Activated naive CD4-positive, alpha-beta T cell treated with anti-CD3 and anti-CD28 coated beads, Interleukin-2, amount 50 U/mL, for 72 hours (primary cell): ENCODE data around the gene AGRP. TPM values are rescaled to one million over a fixed set of nuclear protein-coding genes. Genes with fewer than 3 reads are reported as not detected.

Experiments used
- ATAC-seq, 2 donors: fragments of 150-1000 bp; cut with Tn5 transposase; 2 replicates each; pipeline ENCODE4 v1.10.0; 2021; ENCODE audit warnings: mild to moderate bottlenecking in 2 of 2, moderate library complexity in 2 of 2
- DNase-seq, 2 donors: peaks; one replicate each; pipeline ENCODE4 v3.0.0; 2021 to 2022; ENCODE audit warnings: low spot score in 2 of 2
- H3K27ac Mint-ChIP-seq, 2 donors: one replicate each; pipeline ENCODE4 v1.8.0; 2022; ENCODE audit warnings: mild to moderate bottlenecking in 2 of 2, mixed read lengths in 2 of 2
- H3K36me3 Mint-ChIP-seq, 2 donors: one replicate each; pipeline ENCODE4 v1.8.0; 2022; ENCODE audit warnings: mixed read lengths in 2 of 2
- H3K9me3 Mint-ChIP-seq, 2 donors: one replicate each; pipeline ENCODE4 v1.8.0; 2022; ENCODE audit warnings: mixed read lengths in 2 of 2
- total RNA-seq, 2 donors: library from RNA; stranded (reverse); gene quantifications; one replicate each; pipeline ENCODE4 v1.2.3, GENCODE V29; 2022

Gene AGRP
- total RNA-seq, 2 donors from 2014 or later, result 0.64 TPM; not detected in 1

DNA sequence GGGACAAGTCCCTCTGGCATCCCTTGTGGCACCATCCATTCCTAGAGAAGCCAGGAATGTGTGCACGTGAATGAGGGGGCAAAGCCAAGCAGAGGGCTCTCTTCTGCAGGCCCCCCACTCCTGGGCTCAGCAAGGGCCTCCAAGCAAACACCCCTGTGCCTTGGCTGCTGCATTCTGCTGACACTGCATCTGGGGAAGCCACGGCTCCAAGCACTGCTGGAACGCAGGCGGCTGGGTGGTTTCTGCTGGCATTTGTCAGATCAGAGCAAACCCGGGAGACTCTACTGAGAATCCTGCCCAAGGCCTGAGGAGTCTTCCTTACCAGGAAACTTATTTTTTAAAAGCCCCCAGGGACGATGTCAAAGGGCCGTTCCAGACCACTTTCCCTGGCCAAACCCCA is 25.7 kb downstream of the AGRP start:
- no peak for ATAC-seq
- Mint-ChIP-seq H3K36me3 (no peaks in the 10 kb centered on the region), H3K9me3 (no peaks in the 10 kb centered on the region), H3K27ac (peak overlapping the region in 1 of 2 donors; percentile 13)
- no peak for DNase-seq

DNA sequence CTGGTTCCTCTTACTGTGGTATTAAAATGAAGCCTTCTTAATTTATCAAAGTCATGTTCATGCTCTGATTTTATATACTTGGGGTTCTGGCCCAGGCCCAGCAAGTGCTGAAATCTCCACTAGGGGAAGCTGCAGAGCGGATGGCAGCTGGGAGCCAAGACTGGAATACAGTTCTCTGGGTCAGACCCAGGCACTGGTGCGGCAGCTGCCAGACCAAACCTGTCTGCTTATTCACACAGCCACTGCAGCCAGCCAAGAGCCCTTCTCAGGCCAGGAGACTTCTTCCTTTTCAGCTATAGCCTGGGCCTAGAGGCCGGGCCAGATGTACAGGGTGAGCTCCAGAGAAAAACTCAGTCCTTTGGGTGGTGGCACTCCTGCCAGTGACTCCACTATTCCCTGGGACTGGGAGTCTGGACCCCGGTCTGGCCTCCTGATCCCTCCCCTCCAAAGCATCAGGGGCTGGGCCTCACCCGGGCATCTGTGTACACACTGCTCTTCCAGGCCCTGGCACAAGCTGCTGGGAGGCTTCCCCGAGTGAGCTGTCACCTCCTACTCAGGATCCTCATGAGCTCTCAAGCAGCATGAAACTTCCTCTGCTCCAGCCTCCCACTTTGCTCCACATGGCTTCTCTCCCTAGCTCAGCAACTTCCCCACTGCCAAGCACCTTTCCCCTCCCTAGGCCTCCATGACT is 26.8 kb downstream of the AGRP start:
- DNase-seq, result no peak
- H3K27ac Mint-ChIP-seq, result peak overlapping the region; percentile 13 to 26
- ATAC-seq, result no peak
- no peaks in the 10 kb centered on the region for H3K36me3 Mint-ChIP-seq
- H3K9me3 Mint-ChIP-seq, result no peaks in the 10 kb centered on the region

GRCh38 chr16:67454852-67455251 is 28.5 kb downstream of the AGRP start:
- H3K9me3 Mint-ChIP-seq, result no peaks in the 10 kb centered on the region
- H3K36me3 Mint-ChIP-seq, result no peaks in the 10 kb centered on the region
- DNase-seq (no peak), ATAC-seq (no peak)
- H3K27ac Mint-ChIP-seq, result peak overlapping the region in 1 of 2 donors; percentile 50

- no peak for ATAC-seq
- Mint-ChIP-seq H3K27ac (peak overlapping the region; percentile 18 to 50), H3K9me3 (no peaks in the 10 kb centered on the region), H3K36me3 (no peaks in the 10 kb centered on the region)
- DNase-seq, result no peak
These were observed 29.2 kb downstream of the AGRP start for GRCh38 chr16:67454104-67454503.

DNA sequence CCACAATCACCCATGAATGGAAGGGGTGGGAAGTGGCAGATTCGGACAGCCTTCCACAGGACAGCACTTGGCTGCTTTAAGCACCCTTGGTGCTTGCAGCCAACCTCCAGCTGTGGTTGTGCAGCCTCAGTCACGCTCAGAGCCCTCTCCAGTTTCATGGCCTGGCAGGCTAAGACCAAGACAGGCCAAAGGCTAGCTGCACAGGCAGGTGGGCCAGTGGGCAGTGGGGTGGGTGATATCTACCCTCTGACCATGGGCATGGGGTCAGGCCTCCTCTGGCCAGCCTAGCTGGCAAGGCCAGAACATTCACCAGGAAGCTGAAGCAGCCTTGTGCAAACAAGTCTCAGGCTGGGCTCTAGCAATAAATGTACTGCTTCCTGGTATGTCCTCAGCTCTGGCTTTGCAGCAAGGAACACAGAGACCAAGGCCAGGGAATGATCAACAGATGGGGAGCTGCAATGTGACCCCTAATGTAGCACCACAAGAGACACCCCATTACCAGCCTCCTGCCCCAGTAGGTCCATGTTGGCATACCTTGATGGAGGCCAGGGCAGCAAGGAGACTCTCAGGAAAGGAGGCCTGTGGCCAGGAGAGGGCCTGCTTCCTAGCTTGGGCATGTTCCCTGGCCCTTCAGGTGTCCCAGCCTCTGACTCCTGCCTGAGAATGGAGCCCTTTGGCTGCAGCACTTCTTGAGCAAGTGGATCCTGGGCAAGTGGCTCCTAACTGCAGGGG is 31.5 kb downstream of the AGRP start:
- H3K27ac Mint-ChIP-seq, result peak overlapping the region in 1 of 2 donors; percentile 35
- no peaks in the 10 kb centered on the region for H3K9me3 Mint-ChIP-seq
- ATAC-seq (no peak), DNase-seq (no peak)
- H3K36me3 Mint-ChIP-seq, result no peaks in the 10 kb centered on the region

- no peaks in the 10 kb centered on the region for H3K36me3 Mint-ChIP-seq
- H3K9me3 Mint-ChIP-seq, result no peaks in the 10 kb centered on the region
- ATAC-seq (no peak), DNase-seq (no peak)
- peak overlapping the region in 1 of 2 donors; percentile 35 for H3K27ac Mint-ChIP-seq
These were observed 32.2 kb downstream of the AGRP start for GRCh38 chr16:67451061-67451703.

- no peak for DNase-seq
- Mint-ChIP-seq H3K27ac (no peak overlapping the region), H3K36me3 (no peaks in the 10 kb centered on the region), H3K9me3 (no peaks in the 10 kb centered on the region)
- ATAC-seq, result no peak
These were observed 33.6 kb downstream of the AGRP start for GRCh38 chr16:67449739-67450138.

DNA sequence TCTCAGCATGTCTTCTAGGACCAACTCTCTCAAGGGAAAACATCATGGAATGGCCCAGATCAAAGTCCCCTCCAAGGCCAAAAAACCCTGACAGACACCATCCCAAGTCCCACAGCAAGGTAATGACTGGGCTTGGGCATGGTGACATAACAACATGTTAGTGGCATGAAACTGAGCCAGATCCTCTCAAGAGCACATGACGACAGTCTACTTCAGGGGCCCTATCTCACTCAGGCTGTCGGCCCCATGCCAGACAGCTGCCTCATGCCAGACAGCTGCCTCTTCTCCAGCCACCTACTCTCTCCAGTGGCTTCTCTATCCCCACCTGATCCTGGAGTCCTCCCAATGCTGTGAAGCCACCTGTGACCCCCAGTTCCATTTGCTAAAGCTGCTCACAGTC is 34.0 kb downstream of the AGRP start:
- H3K36me3 Mint-ChIP-seq, result no peaks in the 10 kb centered on the region
- H3K27ac Mint-ChIP-seq, result peak overlapping the region in 1 of 2 donors; percentile 14
- ATAC-seq, result no peak
- H3K9me3 Mint-ChIP-seq, result no peaks in the 10 kb centered on the region
- DNase-seq, result no peak

DNA sequence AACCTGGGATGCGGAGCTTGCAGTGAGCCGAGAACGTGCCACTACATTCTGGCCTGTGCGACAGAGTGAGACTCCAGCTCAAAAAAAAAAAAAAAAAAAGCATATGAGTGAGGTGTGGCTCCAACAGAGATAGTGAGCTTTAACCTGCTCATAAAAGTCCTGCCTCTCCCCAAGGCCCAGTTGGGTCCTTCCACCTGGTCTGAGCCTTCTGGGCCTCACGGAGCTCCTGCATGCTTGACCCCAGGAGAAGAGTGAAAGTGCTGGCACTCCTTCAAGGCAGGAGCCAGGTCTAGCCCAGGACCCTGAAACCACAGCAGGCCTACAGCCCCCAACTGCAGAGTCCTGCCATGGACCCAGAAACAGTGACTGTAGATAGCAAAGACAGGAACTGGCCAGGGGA is 34.8 kb downstream of the AGRP start:
- no peak overlapping the region for H3K27ac Mint-ChIP-seq
- ATAC-seq (no peak), DNase-seq (no peak)
- H3K9me3 Mint-ChIP-seq, result no peaks in the 10 kb centered on the region
- no peaks in the 10 kb centered on the region for H3K36me3 Mint-ChIP-seq

GRCh38 chr16:67447508-67448076 is 35.8 kb downstream of the AGRP start:
- DNase-seq (peak; percentile 72 to 84), ATAC-seq (peak; percentile 91)
- Mint-ChIP-seq H3K9me3 (no peaks in the 10 kb centered on the region), H3K27ac (peak overlapping the region in 1 of 2 donors; percentile 60), H3K36me3 (no peaks in the 10 kb centered on the region)

- Mint-ChIP-seq H3K27ac (peak overlapping the region in 1 of 2 donors; percentile 7), H3K9me3 (no peaks in the 10 kb centered on the region), H3K36me3 (no peaks in the 10 kb centered on the region)
- no peak for DNase-seq
- no peak for ATAC-seq
These were observed 36.3 kb downstream of the AGRP start for GRCh38 chr16:67446968-67447507.

- DNase-seq (no peak), ATAC-seq (no peak)
- no peaks in the 10 kb centered on the region for H3K9me3 Mint-ChIP-seq
- no peaks in the 10 kb centered on the region for H3K36me3 Mint-ChIP-seq
- H3K27ac Mint-ChIP-seq, result peak overlapping the region in 1 of 2 donors; percentile 7
These were observed 37.1 kb downstream of the AGRP start for GRCh38 chr16:67445913-67446907.

- ATAC-seq (no peak), DNase-seq (no peak)
- H3K36me3 Mint-ChIP-seq, result no peaks in the 10 kb centered on the region
- peak overlapping the region in 1 of 2 donors; percentile 65 for H3K27ac Mint-ChIP-seq
- no peaks in the 10 kb centered on the region for H3K9me3 Mint-ChIP-seq
These were observed 37.9 kb downstream of the AGRP start for GRCh38 chr16:67445441-67445912.

DNA sequence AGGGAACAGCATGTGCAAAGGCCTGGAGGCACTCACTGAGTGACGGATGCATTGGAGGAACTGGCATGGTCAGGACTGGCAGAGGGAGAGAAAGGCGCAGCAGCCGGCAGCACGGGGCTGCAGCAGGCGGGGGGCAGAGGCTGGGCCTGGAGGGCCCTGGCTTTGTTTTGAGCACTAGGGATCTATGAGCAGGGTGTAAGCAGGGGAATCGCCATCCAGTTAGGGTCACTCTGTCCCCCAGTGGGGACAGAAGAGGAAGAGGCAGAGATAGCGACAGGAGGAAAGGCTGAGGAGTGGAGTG is 38.3 kb downstream of the AGRP start:
- Mint-ChIP-seq H3K36me3 (no peaks in the 10 kb centered on the region), H3K9me3 (no peaks in the 10 kb centered on the region), H3K27ac (peak overlapping the region in 1 of 2 donors; percentile 65)
- ATAC-seq, result no peak
- DNase-seq, result no peak

GRCh38 chr16:67444259-67445125 is 38.9 kb downstream of the AGRP start:
- H3K36me3 Mint-ChIP-seq, result no peaks in the 10 kb centered on the region
- DNase-seq, result no peak
- H3K27ac Mint-ChIP-seq, result peak overlapping the region; percentile 65 to 95
- H3K9me3 Mint-ChIP-seq, result no peaks in the 10 kb centered on the region
- ATAC-seq, result no peak
